Activated B cell treated with CpG ODN at 0.5 μM for 24 hours (primary cell): Measurements from ENCODE around the gene PARK7. TPM values are rescaled to one million over a fixed set of nuclear protein-coding genes. Genes with fewer than 3 reads are reported as not detected.

Source experiments
- ATAC-seq: fragments of 200-7000 bp; cut with Tn5 transposase; one replicate; pipeline ENCODE4 v1.10.0; 2021; ENCODE audit warnings: low read depth, mild to moderate bottlenecking, moderate library complexity
- CTCF ChIA-PET: fragments of 350-600 bp; sonication (Branson Sonifier 250); formaldehyde crosslinking; loops from one replicate; lab custom pipeline; 2021; ENCODE audit warnings: antibody characterized with exemption; lab: Charles Lee
- POLR2A ChIA-PET: fragments of 350-600 bp; sonication (Branson Sonifier 250); formaldehyde crosslinking; loops from one replicate; lab custom pipeline; 2021; ENCODE audit warnings: antibody characterized with exemption; lab: Charles Lee
- DNase-seq: peaks from one replicate; pipeline ENCODE4 v3.0.0; 2022
- H3K27ac Mint-ChIP-seq: one replicate; pipeline ENCODE4 v1.8.0; 2020; ENCODE audit warnings: mixed read lengths
- H3K27me3 Mint-ChIP-seq: one replicate; pipeline ENCODE4 v1.8.0; 2021; ENCODE audit warnings: mixed read lengths
- H3K36me3 Mint-ChIP-seq: one replicate; pipeline ENCODE4 v1.8.0; 2021; ENCODE audit warnings: low read depth, mixed read lengths
- H3K4me1 Mint-ChIP-seq: one replicate; pipeline ENCODE4 v1.8.0; 2021; ENCODE audit warnings: mixed read lengths
- H3K4me3 Mint-ChIP-seq: one replicate; pipeline ENCODE4 v1.8.0; 2020; ENCODE audit warnings: mild to moderate bottlenecking, mixed read lengths
- H3K9me3 Mint-ChIP-seq: one replicate; pipeline ENCODE4 v1.8.0; 2020; ENCODE audit warnings: mixed read lengths
- CTCF ChIP-seq: fragments of 200-600 bp; IDR thresholded peaks from one replicate; pipeline ENCODE4 v1.8.0; 2022; ENCODE audit warnings: antibody characterized with exemption, mild to moderate bottlenecking
- intact Hi-C: fragments of 100-400 bp; cut with micrococcal nuclease; formaldehyde crosslinking; loops from one replicate; pipeline ENCODE4 v1.15.1; 2024
- total RNA-seq: library from RNA; stranded (reverse); gene quantifications from 2 replicates; pipeline ENCODE4 v1.2.3, GENCODE V29; 2022

The PARK7 gene
- total RNA-seq, 1 donor from 2014 or later = 242 TPM

DNA sequence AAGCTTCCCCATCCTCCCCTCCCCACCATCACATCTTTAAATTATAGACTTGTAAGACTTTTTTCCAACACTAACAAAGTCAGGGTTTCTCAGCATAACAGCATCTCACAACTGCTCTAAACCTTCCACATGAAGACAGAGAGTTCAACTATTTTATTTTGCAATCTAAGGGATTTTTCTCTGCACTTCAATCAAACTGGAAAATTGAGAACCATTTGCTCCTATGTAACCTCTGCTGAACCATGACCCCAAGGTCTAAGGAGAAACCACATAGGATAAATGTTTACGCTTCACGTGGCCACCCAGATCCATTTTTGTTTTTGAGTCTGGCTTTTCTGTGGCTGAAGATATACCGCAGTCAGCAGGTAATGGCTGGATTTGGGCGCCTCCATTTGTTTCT is 51.4 kb downstream of the PARK7 start:
- intact Hi-C loops = no loop called here
- Mint-ChIP-seq H3K4me1 (no peaks in the 10 kb centered on the region), H3K27ac (no peak overlapping the region), H3K4me3 (no peak overlapping the region), H3K27me3 (peaks cover 14% of the 10 kb centered on the region), H3K9me3 (no peaks in the 10 kb centered on the region), H3K36me3 (no peaks in the 10 kb centered on the region)
- TF ChIP-seq CTCF = no peak
- POLR2A ChIA-PET = no interaction called here
- DNase-seq (no peak), ATAC-seq (no peak)
- CTCF ChIA-PET = interaction anchor here (5.0 to 7.2 kb wide), 2 partner anchors 337 to 837 kb away, joined by 61 to 83 read pairs; no protein-coding TSS in a partner anchor

GRCh38 chr1:8013399-8013798 is 51.9 kb downstream of the PARK7 start:
- no peak overlapping the region for H3K27ac Mint-ChIP-seq

GRCh38 chr1:8013800-8014199 is 52.3 kb downstream of the PARK7 start:
- ChIA-PET POLR2A (no interaction called here), CTCF (interaction anchor here (0.6 to 7.2 kb wide), 5 partner anchors 261 to 836 kb away, joined by 3 to 83 read pairs (median 11); no protein-coding TSS in a partner anchor)
- intact Hi-C loops = loop anchor here (2.0 kb wide), 2 partner anchors 31 to 835 kb away; no protein-coding TSS in a partner anchor
- Mint-ChIP-seq H3K27me3 (peaks cover 15% of the 10 kb centered on the region), H3K27ac (no peak overlapping the region), H3K4me3 (no peak overlapping the region), H3K36me3 (no peaks in the 10 kb centered on the region), H3K9me3 (no peaks in the 10 kb centered on the region), H3K4me1 (no peaks in the 10 kb centered on the region)
- DNase-seq = no peak
- no peak for TF ChIP-seq CTCF
- no peak for ATAC-seq

More at GRCh38 chr1:8013399-8013798, 51.9 kb downstream of the PARK7 start:
- no peaks in the 10 kb centered on the region for H3K9me3 Mint-ChIP-seq
- no peak for TF ChIP-seq CTCF
- peaks cover 14% of the 10 kb centered on the region for H3K27me3 Mint-ChIP-seq
- CTCF ChIA-PET = interaction anchor here (0.6 to 7.2 kb wide), 3 partner anchors 336 to 837 kb away, joined by 3 to 83 read pairs (median 61); no protein-coding TSS in a partner anchor
- DNase-seq (no peak), ATAC-seq (no peak)
- H3K4me1 Mint-ChIP-seq = no peaks in the 10 kb centered on the region
- intact Hi-C loops = no loop called here
- POLR2A ChIA-PET = no interaction called here
- no peaks in the 10 kb centered on the region for H3K36me3 Mint-ChIP-seq
- no peak overlapping the region for H3K4me3 Mint-ChIP-seq

DNA sequence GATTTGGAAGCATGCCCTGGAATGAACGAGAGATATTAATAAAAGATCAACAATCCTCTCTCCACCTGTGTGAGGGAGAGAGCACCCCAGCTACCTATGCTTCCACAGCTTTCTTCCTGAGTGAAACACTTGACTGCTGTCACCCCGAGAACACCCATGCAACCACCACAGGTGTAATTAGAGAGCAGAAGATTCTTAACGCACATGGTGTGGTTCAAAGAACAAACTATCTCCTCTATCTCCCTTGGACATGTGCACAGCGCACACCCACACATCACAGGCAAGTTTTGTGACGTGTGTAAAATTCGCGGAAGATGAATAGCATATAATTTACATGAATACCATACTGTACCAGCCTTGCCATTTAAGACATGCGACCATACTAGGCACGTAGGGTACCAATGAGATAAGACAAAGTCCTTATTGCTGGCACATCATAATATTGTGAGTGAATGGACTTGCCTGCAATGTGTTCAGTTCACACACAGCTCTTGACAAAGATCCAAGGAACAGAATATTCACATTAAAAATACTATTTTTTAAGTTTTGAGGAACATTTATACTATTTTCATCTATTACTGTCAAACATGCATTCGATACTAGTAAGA is 53.0 kb downstream of the PARK7 start:
- Mint-ChIP-seq H3K4me3 (no peak overlapping the region), H3K36me3 (no peaks in the 10 kb centered on the region), H3K27me3 (peaks cover 17% of the 10 kb centered on the region), H3K27ac (no peak overlapping the region), H3K9me3 (no peaks in the 10 kb centered on the region), H3K4me1 (no peaks in the 10 kb centered on the region)
- ChIA-PET POLR2A (no interaction called here), CTCF (interaction anchor here (0.8 to 7.2 kb wide), 15 partner anchors 10 to 844 kb away, joined by 3 to 83 read pairs (median 8); no protein-coding TSS in a partner anchor)
- ATAC-seq (no peak), DNase-seq (no peak)
- no peak for TF ChIP-seq CTCF
- intact Hi-C loops = loop anchor here (2.0 kb wide), 2 partner anchors 32 to 834 kb away; no protein-coding TSS in a partner anchor
